HT-29 (cell line): Measurements from ENCODE around the gene CLMN. TPM values are rescaled to one million over a fixed set of nuclear protein-coding genes. Genes with fewer than 3 reads are reported as not detected.
"Not testable (repeated sequence)": the region's sequence is repeated elsewhere in the genome, so short reads cannot be mapped to it uniquely, and the experiment has no call there.

Source experiments
- DNase-seq: peaks from one replicate; pipeline ENCODE4 v3.0.0-alpha.2; 2015; ENCODE audit warnings: low spot score
- total RNA-seq: library from RNA; depleted of rRNA; stranded (reverse); fragments of >200 nt; shearing (Covaris generic); gene quantifications from 2 replicates; pipeline ENCODE4 v1.2.3, GENCODE V29; 2014

Gene CLMN
- total RNA-seq, 1 experiment from 2014 or later: 4.4 TPM

GRCh38 chr14:95287176-95287754 is 32.4 kb downstream of the CLMN start:
- DNase-seq: no peak

DNA sequence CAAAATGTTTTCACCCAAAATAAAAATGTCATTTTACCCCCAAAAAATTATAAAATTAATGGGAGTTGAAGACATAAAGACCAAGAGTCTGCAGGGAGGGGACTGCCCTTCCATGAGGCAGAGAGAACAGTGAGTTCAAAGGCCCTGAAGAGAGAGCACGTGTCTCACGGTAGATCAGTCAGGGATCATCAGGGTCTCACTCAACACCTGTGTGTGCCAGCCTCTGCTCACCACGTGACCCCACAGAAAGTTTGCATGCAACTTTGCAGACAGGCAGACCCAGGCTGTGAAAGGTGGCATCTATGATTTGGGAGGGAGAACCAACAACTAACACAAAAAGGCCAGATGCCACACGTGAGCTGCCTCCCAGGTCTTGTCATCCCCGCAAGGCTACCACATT is 33.1 kb downstream of the CLMN start:
- DNase-seq: no peak

- no peak for DNase-seq
These were observed 34.1 kb downstream of the CLMN start for GRCh38 chr14:95285566-95285965.

GRCh38 chr14:95283802-95284201 is 35.9 kb downstream of the CLMN start:
- not testable (repeated sequence) for DNase-seq

DNA sequence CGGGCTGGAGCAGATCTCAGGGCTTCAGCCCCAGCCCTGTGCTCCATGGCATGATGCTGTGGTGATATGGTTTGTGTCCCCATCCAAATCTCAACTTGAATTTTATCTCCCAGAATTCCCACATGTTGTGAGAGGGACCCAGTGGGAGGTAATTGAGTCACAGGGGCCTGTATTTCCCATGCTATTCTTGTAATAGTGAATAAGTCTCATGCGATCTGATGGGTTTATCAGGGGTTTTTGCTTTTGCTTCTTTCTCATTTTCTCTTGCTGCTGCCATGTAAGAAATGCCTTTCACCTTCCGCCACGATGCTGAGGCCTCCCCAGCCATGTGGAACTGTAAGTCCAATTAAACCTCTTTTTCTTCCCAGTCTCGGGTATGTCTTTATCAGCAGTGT is 36.7 kb downstream of the CLMN start:
- not testable (repeated sequence) for DNase-seq

DNA sequence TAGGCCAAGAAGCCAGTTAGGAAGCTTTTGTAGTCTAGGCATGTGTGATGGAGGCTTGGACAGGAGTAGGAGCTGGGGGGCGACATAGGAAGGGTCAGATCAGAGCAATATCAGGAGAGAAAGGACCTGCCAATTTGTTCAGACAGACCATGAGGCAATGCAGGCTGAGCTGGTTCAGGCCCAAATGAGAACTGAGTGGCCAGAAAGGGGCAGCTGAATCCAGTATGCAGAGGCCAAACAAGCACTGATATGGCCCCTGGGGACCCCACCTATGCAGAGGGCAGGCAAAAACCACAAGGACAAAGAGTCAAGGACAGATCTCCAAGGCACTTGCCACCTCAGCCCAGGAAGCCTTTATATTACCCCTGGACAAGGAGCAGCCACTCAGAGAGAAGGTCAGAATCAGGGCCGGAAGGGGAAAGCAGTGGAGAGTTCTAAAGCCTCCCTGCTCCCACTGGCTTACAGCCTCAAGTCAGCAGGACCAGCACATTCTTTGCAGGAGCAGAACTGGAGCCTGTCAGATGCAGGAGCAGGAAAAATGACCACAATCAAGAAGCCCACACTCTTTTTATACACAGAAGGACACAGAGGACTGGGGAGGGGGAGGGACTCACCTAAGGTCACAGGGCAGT is 37.2 kb downstream of the CLMN start:
- DNase-seq: no peak

DNA sequence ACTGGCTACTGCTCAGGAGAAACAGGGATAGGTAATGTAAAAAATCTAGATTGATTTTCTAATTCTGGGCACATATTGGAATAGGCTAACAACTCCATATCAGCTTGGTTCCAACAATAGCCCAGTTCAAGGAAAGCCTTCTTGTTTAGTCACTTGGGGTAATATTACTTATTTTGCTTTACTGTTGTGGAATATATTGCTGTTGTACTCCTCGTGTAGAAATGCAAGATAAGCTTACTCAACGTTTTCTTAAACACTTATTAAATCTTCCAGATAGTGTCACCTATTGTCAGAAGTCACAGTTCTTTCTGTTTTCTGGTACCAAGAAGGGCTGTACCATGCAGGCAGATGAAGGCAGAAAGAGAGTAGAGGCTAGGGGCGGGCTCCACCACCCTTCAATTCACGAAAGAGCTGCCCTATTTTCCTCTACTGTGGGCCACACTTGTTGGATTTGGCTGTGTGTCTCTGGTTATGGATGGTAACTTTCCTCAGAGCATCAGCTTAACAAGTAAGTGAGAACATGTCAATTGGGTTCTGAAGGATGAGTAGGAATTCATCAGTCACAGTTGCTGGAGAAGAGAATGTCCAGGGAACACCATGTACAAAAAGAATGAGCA is 38.0 kb downstream of the CLMN start:
- DNase-seq: no peak

GRCh38 chr14:95275494-95275893 is 44.2 kb downstream of the CLMN start:
- DNase-seq: no peak

DNA sequence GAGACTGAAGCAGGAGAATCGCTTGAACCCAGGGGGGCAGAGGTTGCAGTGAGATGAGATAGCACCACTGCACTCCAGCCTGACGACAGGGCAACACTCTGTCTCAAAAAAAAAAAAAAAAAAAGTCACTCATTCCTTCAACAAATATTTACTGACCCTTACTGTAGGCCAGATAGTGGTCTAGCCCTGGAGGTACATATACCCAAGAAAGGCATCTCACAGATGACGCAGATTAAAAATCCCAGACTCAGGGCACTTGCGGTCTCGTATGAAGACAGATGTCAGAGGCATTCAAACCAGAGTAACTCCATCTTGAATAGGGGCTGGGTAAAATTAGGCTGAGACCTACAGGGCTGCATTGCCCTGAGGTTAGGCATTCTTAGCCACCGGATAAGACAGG is 44.8 kb downstream of the CLMN start:
- no peak for DNase-seq

DNA sequence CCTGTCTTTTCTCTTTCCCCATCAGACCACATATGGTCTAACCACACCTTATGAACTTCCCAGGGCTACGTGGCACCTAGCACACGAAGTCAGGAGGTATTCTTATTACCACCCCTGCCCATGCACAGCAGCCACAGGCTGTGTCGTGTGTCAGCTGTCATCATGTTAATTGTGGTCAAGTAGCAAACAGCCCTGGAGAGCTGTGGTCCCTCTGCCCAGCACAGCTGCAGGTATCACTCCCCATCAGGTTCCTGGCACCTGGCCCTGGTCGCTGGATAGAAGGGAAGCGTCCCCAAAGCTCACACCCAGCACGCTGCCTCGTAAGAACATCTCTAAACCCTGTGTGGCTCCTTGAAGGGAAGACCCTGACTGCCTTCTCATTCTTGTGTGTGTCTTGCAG is 45.4 kb downstream of the CLMN start:
- DNase-seq: peak; percentile 39

- peak; percentile 88 for DNase-seq
These were observed 46.4 kb downstream of the CLMN start for GRCh38 chr14:95273001-95273978.

GRCh38 chr14:95272057-95272456 is 47.7 kb downstream of the CLMN start:
- DNase-seq: peak; percentile 16

DNA sequence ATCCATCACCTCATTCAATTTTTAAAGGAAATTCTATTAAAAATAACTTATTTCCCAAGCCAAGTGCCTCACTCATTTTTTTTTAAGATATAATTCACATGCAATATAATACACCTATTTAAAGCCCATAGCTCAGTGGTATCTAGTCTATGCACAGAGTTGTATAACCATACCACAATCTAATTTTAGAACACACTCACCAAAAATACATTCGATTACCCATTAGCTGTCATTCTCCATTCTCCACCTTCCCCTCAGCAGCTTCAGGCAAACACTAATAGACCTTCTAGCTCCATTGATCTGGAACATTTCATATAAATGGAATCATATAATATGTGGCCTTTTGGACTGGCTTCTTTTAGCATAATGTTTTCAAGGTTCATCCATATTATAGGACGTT is 49.5 kb downstream of the CLMN start:
- no peak for DNase-seq

- DNase-seq: no peak
These were observed 50.2 kb downstream of the CLMN start for GRCh38 chr14:95269493-95269892.

GRCh38 chr14:95268350-95268749 is 51.4 kb downstream of the CLMN start:
- DNase-seq: no peak

DNA sequence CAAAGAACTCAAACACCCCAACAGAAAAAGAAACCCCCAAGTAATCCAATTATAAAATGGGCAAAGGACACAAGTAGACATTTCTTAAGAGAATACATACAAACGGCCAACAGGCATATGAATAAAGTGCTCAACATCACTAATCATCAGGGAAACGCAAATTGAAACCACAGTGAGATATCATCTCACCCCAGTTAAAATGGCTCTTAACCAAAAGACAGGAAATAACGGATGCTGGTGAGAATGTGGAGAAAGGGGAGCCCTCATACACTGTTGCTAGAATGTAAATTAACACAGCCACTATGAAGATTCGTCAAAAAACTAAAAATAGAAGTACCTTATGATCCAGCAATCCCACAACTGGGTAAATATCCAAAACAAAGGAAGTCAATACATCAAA is 52.4 kb downstream of the CLMN start:
- no peak for DNase-seq

- DNase-seq: peak; percentile 90
These were observed 54.3 kb downstream of the CLMN start for GRCh38 chr14:95265106-95266094.

- DNase-seq: no peak
These were observed 55.3 kb downstream of the CLMN start for GRCh38 chr14:95264271-95264973.

DNA sequence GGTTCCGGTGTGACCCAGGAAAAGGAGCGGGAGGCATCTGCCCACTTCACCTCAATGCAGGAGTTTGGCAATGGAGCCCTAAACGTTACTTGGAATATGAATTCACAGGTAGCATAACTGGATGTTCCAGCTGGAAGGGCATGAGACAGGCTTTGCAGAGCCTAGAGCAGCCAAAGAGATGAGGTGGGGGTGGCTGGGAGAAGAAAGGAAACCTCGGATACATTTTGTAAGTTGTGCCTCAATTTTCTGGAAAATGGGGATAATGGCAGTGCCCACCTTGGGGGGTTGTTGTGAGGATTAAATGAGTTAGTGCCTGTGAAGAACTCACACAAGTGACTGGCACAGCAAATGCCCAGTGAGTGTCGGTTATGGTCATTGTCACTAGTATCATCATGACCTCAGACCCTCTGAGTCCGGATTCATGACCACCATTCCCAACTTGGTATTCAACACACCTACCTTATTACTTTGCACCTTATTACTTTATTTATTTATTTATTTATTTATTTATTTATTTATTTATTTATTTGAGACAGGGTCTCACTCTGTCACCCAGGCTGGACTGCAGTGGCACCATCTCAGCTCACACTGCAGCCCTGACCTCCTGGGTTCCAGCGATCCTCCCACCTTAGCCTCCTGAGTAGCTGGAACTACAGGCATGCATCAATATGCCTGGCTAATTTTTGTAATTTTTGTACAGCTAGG is 56.0 kb downstream of the CLMN start:
- no peak for DNase-seq

DNA sequence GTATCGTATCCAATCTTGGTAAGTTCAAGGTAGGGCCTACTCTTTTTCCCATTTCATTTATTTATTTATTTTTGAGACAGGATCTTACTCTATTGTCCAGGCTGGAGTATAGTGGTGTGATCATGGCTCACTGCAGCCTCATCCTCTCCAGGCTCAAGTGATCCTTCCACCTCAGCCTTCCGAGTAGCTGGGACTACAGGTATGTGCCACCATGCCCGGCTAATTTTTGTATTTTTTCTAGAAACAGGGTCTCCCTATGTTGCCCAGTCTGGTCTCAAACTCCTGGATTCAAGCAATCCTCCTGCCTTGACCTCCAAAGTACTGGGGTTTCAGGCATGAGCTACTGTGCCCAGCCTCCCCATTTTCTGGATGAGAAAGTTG is 57.2 kb downstream of the CLMN start:
- DNase-seq: no peak
